Dermis microvascular lymphatic vessel endothelial cell (primary cell): ENCODE data around the gene RAD51B. TPM values are rescaled to one million over a fixed set of nuclear protein-coding genes. Genes with fewer than 3 reads are reported as not detected.

ENCODE experiments used
- DNase-seq, 2 donors: peaks; one replicate each; pipeline versions ENCODE4 v3.0.0 to v3.0.0-alpha.2; 2010; ENCODE audit warnings: low read depth in 2 of 2
- total RNA-seq: library from RNA; depleted of rRNA; stranded (reverse); fragments of >200 nt; gene quantifications from 2 replicates; pipeline ENCODE4 v1.2.1, GENCODE V29; 2014

RAD51B gene
- total RNA-seq, 1 donor from 2014 or later = 9.2 TPM

- no peak for DNase-seq
These were observed 701.3 kb downstream of the RAD51B start for GRCh38 chr14:68520637-68521556.

GRCh38 chr14:68521557-68521901 is 702.0 kb downstream of the RAD51B start:
- no peak for DNase-seq

GRCh38 chr14:68521961-68522509 is 702.5 kb downstream of the RAD51B start:
- DNase-seq = no peak

- DNase-seq = no peak
These were observed 703.1 kb downstream of the RAD51B start for GRCh38 chr14:68522510-68523325.

- no peak for DNase-seq
These were observed 703.7 kb downstream of the RAD51B start for GRCh38 chr14:68523326-68523610.

- DNase-seq = no peak
These were observed 704.6 kb downstream of the RAD51B start for GRCh38 chr14:68523989-68524725.

DNA sequence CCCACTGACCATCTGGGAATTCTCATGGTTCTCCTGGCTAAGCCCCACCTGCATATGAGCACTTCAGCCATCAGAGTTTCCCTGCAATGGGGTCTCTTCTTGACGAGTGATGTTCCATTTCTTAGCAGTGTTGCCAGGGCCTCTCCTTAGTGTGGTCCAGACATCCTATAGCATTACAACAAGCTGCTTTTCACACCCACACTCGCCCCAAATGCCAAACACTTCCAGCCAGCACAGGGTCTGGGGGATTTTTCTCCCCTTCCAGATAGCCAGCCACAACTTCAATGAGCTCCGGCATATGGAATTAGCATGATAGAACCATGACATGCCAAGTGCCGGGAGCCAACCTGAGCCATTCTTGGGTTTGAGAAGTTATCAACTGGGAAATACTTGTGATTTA is 705.9 kb downstream of the RAD51B start:
- no peak for DNase-seq

DNA sequence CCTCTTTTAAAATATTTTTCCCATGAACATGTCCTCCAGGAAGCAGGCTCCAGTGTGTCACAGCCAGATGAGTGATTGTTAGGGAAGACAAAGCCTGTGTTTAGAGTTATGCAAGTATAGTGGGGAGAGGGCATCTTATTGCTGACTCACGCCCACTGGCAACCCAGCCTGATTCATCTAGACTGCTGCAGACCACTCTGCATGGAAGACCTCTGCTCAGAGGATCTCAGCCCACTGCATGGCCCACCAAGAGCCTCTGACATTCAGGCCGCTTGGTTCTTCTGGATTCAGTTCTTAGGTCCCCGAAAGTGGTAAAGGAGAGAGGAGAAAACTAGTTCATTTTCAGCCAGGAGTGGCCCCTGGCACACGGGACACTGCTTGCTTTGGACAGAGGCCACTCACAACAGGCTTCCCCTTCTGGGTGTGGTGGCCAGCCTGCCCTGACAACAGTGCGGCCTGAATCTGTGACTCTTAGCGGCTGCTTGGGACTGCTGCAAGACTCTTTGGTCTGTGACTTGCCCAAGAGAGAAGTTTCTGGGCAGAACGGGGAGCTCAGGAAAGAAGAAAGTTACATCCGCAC is 707.0 kb downstream of the RAD51B start:
- DNase-seq = peak; percentile 54 to 81

DNA sequence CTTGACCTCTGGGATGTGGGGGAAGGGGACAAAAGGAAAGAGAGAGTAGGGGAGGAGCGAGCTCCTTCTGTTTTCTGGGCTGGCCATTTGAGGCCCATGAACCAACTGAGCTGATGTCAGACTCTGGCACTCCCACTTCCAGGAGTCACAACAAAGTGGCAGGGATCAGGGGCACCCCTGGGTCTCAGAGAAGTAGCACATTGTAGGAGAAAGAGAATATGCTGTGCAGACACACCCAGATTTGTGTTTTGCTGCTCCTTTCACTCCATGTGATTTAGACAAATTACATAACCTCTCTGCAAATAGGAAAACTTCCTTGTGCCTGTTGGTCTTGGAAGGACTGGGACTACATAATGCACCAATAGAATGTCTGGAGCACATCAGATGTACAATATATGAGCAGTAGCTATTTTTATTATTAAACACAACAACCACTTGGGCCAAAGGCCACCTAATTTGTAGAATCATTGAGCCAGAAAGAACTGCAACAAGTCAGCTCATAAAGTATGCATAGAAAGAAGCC is 707.8 kb downstream of the RAD51B start:
- no peak for DNase-seq

DNA sequence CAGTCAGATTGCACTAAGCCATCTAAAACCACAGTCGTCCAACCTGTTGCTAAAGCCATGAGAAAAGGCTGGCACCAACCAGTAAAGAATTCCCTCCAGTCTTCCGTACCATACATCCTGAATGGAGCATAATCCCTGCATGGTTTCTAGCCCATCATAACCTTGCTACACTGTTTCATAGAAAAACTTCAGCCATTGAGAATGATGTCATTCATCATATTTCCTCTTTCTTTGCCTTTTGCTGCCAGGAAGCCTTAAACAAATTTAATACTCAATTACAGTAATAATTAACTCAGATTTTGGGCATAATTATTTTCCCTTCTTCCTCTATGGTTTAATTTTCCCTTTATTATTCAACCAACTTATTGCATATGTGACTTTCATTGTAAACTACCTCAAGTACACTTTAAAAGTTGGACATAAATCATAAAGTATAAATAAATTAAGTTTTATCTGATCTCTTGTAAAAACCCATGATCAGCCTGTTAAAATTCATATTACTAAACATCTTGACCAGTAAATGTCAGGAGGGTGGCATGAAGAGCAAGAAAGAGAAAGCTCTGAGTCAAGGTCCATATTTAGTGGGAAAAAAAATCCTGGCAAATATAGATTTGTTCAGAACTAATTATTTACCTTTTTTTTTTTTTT is 708.6 kb downstream of the RAD51B start:
- DNase-seq = no peak

GRCh38 chr14:68530443-68530842 is 710.9 kb downstream of the RAD51B start:
- no peak for DNase-seq

DNA sequence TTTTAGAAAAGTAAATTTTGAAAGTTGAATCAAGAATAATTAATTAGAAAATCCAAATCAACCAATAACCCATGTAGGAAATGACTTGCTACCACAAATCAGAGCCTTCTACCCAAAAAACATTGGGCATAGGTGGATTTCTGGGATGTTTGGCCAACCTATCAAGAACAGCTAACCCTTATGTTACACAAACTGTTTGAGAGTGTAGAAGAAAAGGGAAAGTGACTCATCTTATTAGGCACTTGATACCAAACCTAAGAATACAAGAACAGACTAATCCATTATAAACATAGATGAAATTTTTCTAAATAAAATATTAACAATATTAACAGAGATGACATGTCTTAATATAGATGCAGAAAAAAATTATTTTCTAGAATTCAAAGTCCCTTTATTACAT is 712.9 kb downstream of the RAD51B start:
- no peak for DNase-seq

DNA sequence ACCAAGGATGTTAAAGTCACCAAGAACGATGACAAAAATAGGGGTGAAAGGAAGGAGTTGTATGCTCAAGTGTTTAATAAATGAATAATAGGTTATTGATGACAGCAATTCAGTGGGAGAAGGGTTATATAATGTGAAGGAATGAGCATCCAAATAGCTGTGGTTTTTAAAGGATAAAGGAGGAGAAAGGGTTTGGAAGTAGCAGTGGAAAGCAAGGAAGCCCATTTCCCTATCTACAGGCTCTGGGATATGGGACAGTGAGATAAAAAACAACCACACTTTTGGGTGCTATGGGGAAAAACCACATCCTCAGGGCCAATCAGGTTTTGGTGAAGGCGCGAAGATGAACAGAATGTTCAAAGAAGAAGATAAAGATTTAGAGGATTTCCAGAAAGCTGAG is 714.7 kb downstream of the RAD51B start:
- no peak for DNase-seq

- DNase-seq = peak in 1 of 2 donors; percentile 39
These were observed 715.9 kb downstream of the RAD51B start for GRCh38 chr14:68535404-68536017.

DNA sequence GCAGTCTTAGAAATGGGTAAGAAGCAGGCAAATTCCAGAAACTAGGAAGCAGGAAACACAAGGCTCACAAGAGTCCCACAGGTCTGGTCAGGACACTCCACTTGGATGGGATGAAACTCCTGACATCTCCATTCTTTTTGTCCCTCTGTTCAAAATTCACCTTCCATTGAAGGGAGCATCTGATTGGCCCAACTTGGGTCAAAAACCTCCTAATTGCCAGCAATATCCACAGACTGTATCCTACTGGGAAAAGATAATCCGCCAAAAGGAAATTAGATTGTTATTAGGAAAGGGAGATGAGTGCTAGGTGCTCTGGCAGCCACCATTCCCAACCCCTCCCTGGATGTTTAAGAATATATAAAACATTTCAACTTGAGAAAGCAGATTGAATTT is 716.4 kb downstream of the RAD51B start:
- DNase-seq = no peak

DNA sequence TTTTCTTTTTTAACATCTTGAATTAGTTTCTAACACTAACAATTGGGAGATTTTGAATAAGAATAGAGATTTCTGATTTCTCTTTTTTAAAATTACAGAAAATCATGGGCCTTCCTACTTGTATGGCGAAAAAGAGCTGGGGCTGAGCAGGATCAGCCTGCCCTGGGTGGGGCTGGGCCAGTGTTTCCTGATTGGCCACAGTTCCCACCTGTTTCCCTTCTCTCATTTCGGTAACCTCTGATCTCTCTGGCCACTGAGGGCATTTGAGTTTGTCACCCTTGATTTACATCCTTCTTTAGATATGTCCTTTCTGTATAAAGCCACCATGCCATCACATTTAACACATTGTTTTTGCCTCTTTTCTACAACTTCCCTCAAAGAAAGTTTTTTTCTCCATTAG is 719.1 kb downstream of the RAD51B start:
- no peak for DNase-seq

DNA sequence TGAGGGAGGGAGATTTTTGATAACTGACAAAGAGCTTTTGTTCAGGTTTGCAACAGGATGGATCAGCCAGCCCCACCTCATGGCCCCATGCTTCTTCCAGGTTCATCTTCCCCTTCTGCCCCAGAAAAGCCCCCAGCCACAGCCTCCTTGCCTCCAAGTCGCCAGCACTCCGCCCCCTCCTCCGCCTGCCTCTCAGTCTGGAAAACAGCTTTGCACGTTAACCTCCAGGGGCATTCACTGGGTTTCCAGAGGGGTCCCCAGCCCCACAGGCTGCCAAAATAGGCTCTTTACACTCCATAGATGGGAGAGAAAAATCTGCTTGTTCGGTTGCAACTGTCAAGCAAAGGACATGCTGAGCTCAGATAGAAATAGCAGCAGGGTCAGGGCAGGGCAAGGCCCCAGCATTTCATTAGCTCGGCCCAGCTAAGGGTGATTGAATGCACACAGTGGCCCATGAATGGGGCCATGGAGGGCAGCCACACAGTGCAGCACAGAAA is 719.7 kb downstream of the RAD51B start:
- DNase-seq = no peak

DNA sequence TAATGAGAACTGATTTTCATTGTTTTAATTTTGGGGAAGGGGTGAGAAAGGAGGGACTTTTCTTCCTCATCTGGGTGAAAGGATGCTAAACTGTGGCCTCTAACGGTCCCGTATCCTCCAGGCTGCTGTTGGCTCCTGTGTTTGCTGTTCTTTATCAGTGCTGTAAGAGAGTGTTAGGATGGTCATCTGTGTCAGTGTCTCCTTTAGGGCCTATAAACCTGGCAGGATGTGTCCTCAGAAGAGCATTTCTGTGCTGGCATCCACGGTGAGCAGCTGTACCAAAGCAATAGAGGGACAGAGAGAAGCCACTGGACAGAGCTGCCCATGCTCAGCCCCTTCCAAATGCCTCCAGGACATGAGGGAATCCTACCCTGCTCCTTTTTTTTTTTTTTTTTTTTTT is 720.2 kb downstream of the RAD51B start:
- peak in 1 of 2 donors; percentile 26 for DNase-seq

DNA sequence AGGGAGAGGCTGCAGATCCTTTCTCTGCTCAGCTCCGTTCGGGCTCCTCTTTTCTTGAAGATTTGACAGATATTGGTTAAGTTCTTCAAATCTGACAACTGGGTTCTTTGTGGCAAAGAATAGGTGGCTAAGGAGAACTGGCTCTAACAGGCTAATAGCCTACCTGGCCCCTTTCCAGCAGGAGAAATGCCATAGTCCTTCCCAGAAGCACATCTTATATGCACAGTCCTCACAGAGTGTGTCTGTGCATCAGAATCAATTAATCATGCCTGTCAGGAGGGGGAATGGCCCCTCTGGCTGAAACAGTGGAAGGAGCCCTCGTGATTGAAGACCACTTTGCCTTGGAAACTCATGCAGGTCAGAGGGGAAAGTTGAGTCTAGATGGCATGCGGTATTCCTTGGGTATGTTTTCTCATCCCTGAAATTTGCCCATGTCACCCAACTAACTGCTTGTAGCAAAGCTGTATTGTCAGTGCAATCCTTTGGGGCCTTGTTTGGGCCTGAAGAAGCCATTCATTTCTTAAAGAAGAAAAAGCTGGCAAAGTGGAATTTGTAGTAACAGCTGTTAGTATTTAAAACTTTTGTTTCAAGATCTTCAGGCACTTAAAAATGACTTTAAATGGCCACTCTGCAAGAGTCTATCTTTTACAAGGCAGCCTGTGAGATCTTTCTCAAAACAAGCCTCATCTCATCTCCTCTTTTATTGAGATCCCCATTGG is 721.8 kb downstream of the RAD51B start:
- no peak for DNase-seq
